ENCODE data around the gene COL10A1. TPM values are rescaled to one million over a fixed set of nuclear protein-coding genes. Genes with fewer than 3 reads are reported as not detected.

COL10A1 gene
- total RNA-seq, 1 donor from 2014 or later: not detected

DNA sequence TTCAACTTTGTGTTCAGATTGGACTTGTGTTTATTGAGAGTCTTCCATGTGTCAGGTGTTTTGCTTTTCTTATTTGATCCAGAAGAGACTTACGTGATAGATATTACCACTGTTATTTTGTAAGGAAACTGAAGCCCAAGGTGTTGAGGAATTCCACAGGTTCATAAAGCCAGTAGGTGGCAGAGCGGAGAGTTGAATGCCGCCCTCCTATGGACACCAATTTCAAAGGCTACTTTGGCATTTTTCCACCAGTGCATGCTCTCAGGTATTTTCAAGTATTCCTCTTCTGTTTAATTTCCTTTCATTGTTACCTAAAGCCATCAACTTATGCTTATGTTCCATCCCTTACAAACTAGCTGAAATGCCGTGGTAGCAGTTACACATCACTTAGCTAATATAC is 14.0 kb upstream of the COL10A1 start:
- Histone ChIP-seq H3K4me3 (ENCODE audit: low read depth, low read length) (no peak overlapping the region), H3K36me3 (ENCODE audit: control insufficient read depth, insufficient read depth, low read length) (no peaks in the 10 kb centered on the region), H3K27me3 (ENCODE audit: control insufficient read depth, insufficient read depth, low read length) (no peaks in the 10 kb centered on the region)
- TF ChIP-seq, protein P1, sequence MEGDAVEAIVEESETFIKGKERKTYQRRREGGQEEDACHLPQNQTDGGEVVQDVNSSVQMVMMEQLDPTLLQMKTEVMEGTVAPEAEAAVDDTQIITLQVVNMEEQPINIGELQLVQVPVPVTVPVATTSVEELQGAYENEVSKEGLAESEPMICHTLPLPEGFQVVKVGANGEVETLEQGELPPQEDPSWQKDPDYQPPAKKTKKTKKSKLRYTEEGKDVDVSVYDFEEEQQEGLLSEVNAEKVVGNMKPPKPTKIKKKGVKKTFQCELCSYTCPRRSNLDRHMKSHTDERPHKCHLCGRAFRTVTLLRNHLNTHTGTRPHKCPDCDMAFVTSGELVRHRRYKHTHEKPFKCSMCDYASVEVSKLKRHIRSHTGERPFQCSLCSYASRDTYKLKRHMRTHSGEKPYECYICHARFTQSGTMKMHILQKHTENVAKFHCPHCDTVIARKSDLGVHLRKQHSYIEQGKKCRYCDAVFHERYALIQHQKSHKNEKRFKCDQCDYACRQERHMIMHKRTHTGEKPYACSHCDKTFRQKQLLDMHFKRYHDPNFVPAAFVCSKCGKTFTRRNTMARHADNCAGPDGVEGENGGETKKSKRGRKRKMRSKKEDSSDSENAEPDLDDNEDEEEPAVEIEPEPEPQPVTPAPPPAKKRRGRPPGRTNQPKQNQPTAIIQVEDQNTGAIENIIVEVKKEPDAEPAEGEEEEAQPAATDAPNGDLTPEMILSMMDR (IDR thresholded peaks at IDR 0.05; ENCODE audit: insufficient read depth, low read length, severe bottlenecking): peak; percentile 57
- FAIRE-seq (no peak), DNase-seq (ENCODE audit: low read depth) (peak; percentile 46)

GRCh38 chr6:116136933-116137340 is 11.0 kb upstream of the COL10A1 start:
- FAIRE-seq: no peak
- TF ChIP-seq, protein P1 (IDR thresholded peaks at IDR 0.05; ENCODE audit: insufficient read depth, low read length, severe bottlenecking): no peak
- H3K36me3 ChIP-seq (ENCODE audit: control insufficient read depth, insufficient read depth, low read length): no peaks in the 10 kb centered on the region
- no peaks in the 10 kb centered on the region for H3K27me3 ChIP-seq (ENCODE audit: control insufficient read depth, insufficient read depth, low read length)
- H3K4me3 ChIP-seq (ENCODE audit: low read depth, low read length): no peak overlapping the region
- DNase-seq (ENCODE audit: low read depth): no peak

DNA sequence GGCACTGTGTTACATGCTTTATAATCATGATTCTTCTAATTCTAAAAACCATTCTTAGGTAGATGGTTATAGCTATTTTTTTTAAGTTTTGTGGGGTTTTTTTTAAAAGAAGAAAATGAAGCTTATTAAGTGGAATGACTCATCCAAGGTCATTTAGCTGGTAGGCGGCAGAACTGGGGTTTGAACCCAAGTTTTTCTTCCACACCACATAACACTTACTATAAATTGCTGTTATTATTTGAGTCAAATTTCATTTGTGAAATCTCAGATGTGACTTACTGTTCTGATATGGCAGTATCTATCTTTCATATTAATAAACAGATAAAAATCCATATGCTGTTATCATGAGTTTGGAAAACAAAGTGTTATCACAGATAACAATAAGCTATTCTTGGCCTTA is 10.4 kb upstream of the COL10A1 start:
- Histone ChIP-seq H3K36me3 (ENCODE audit: control insufficient read depth, insufficient read depth, low read length) (no peaks in the 10 kb centered on the region), H3K4me3 (ENCODE audit: low read depth, low read length) (no peak overlapping the region), H3K27me3 (ENCODE audit: control insufficient read depth, insufficient read depth, low read length) (no peaks in the 10 kb centered on the region)
- DNase-seq (ENCODE audit: low read depth) (no peak), FAIRE-seq (no peak)
- TF ChIP-seq, protein P1 (IDR thresholded peaks at IDR 0.05; ENCODE audit: insufficient read depth, low read length, severe bottlenecking): no peak

GRCh38 chr6:116133453-116133852 is 7.5 kb upstream of the COL10A1 start:
- Histone ChIP-seq H3K4me3 (ENCODE audit: low read depth, low read length) (no peak overlapping the region), H3K27me3 (ENCODE audit: control insufficient read depth, insufficient read depth, low read length) (no peaks in the 10 kb centered on the region), H3K36me3 (ENCODE audit: control insufficient read depth, insufficient read depth, low read length) (no peaks in the 10 kb centered on the region)
- TF ChIP-seq, protein P1 (IDR thresholded peaks at IDR 0.05; ENCODE audit: insufficient read depth, low read length, severe bottlenecking): no peak
- no peak for DNase-seq (ENCODE audit: low read depth)
- FAIRE-seq: no peak

GRCh38 chr6:116127771-116128493 is 2.0 kb upstream of the COL10A1 start:
- Histone ChIP-seq H3K27me3 (ENCODE audit: control insufficient read depth, insufficient read depth, low read length) (no peaks in the 10 kb centered on the region), H3K36me3 (ENCODE audit: control insufficient read depth, insufficient read depth, low read length) (no peaks in the 10 kb centered on the region), H3K4me3 (ENCODE audit: low read depth, low read length) (no peak overlapping the region)
- peak; percentile 40 for DNase-seq (ENCODE audit: low read depth)
- no peak for FAIRE-seq
- TF ChIP-seq, protein P1 (IDR thresholded peaks at IDR 0.05; ENCODE audit: insufficient read depth, low read length, severe bottlenecking): no peak

DNA sequence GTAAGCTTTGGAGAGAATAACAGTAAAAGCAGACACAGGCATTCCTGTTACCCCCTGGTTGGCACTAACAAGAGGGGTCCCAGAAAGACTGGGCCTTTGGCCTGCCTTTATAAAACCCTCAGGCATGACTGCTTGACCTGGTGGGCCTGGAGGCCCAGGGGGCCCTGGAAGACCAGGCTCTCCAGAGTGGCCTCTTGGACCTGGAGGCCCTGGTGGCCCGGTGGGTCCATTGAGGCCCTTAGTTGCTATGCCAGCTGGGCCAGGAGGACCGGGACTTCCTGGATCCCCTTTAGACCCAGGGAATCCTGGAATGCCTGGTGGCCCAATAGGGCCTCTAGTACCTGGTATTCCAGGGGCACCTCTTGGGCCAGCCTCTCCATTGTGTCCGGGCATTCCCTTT is 5.5 kb downstream of the COL10A1 start:
- Histone ChIP-seq H3K4me3 (ENCODE audit: low read depth, low read length) (no peak overlapping the region), H3K36me3 (ENCODE audit: control insufficient read depth, insufficient read depth, low read length) (peaks cover 2% of the 10 kb centered on the region), H3K27me3 (ENCODE audit: control insufficient read depth, insufficient read depth, low read length) (no peaks in the 10 kb centered on the region)
- TF ChIP-seq, protein P1 (IDR thresholded peaks at IDR 0.05; ENCODE audit: insufficient read depth, low read length, severe bottlenecking): no peak
- DNase-seq (ENCODE audit: low read depth): no peak
- FAIRE-seq: no peak

Data from bronchial epithelial cell (primary cell).